ENCODE measurements around the gene RCAN1. TPM values are rescaled to one million over a fixed set of nuclear protein-coding genes. Genes with fewer than 3 reads are reported as not detected.

The RCAN1 gene
- total and polyA plus RNA-seq, 9 of the 15 experiments (the other 6 are each of a cell fraction or from before 2014, with no cell fraction given): 4.4 to 16.5 (median 12.3) TPM

- Histone ChIP-seq H3K9me1 (ENCODE audit: control insufficient read depth, insufficient read depth, low read length) (no peaks in the 10 kb centered on the region), H3K4me2 (ENCODE audit: insufficient read depth, low read length) (peak overlapping the region; percentile 54; the same call in 1 of the 2 replicates), H3K27me3 (ENCODE audit: control insufficient read depth in 2 of 2, insufficient read depth in 2 of 2, low read length in 2 of 2) (peaks cover 10 to 17% of the 10 kb centered on the region in 2 experiments; a peak in 4 of 5 replicates), H3K4me3 (no peak overlapping the region), H3K9me3 (replicated peaks; ENCODE audit: control insufficient read depth, insufficient read depth, low read depth, low read length) (no peaks in the 10 kb centered on the region), H3K9ac (ENCODE audit: insufficient read depth in 1 of 2, low read depth in 2 of 2, low read length in 2 of 2) (no peak overlapping the region), H3K4me1 (replicated peaks in 1 of 2; ENCODE audit: control insufficient read depth in 2 of 2, insufficient read depth in 2 of 2, low read length in 2 of 2) (peaks cover 0 to 11% of the 10 kb centered on the region in 2 experiments; a peak in 3 of 5 replicates), H3K27ac (ENCODE audit: extremely low read depth, low read depth, low read length) (no peak overlapping the region), H2AFZ (ENCODE audit: low read depth, low read length) (peak overlapping the region; percentile 78), H4K20me1 (replicated peaks; ENCODE audit: control insufficient read depth, insufficient read depth, low read length) (no peaks in the 10 kb centered on the region), H3K36me3 (ENCODE audit: control insufficient read depth, insufficient read depth, low read length) (no peaks in the 10 kb centered on the region), H3K79me2 (ENCODE audit: control insufficient read depth, insufficient read depth, low read length) (no peaks in the 10 kb centered on the region)
- intact Hi-C loops (cut with micrococcal nuclease) (no loop called here), in situ Hi-C loops (cut with MboI) (loop anchor here (25.0 kb wide), 1 partner anchor 254 kb away; the partner anchor contains the start of gene SMIM11)
- BruUV-seq (replicated peaks): no TSS peak
- ChIA-PET POLR2A (interaction anchor here (0.6 kb wide), 1 partner anchor 904 kb away, joined by 3 read pairs; no protein-coding TSS in a partner anchor), CTCF (ENCODE audit: low intra/inter-chr PET ratio) (interaction anchor here (0.6 kb wide), 1 partner anchor 1385 kb away, joined by 3 read pairs; no protein-coding TSS in a partner anchor)
- 28% methylated on average over 4 of the region's 4 CpGs for WGBS (ENCODE audit: insufficient coverage, low coverage, missing lambda C conversion rate)
- DNase-seq (ENCODE audit: extremely low read depth in 1 of 4, low spot score in 3 of 4): peak in 1 of 4 experiments; percentile 14
- FAIRE-seq: no peak
- ATAC-seq: peak; percentile 13; the same call in 2 of the 3 replicates
- no peak for TF ChIP-seq ZNF174 (CRISPR knock-in tag; IDR thresholded peaks at IDR 0.05)
- TF ChIP-seq TEAD1 (CRISPR knock-in tag; IDR thresholded peaks at IDR 0.05): no peak
- no peak for TF ChIP-seq POLR2B (IDR thresholded peaks at IDR 0.05; ENCODE audit: low read depth, partially characterized antibody)
- no peak for TF ChIP-seq RB1 (IDR thresholded peaks at IDR 0.05; ENCODE audit: low read depth)
- no peak for TF ChIP-seq RFX5 (IDR thresholded peaks at IDR 0.05; ENCODE audit: low read depth, low read length)
- 0 out of 2 replicates have a peak, but pooled peaks have one; percentile 1 for TF ChIP-seq SMAD4 (CRISPR knock-in tag; conservative IDR thresholded peaks at IDR 0.05)
- TF ChIP-seq MAX (CRISPR knock-in tag; IDR thresholded peaks at IDR 0.05): no peak
- no peak for TF ChIP-seq MAFF (IDR thresholded peaks at IDR 0.05; ENCODE audit: low read length)
- TF ChIP-seq ARID3B (CRISPR knock-in tag; IDR thresholded peaks at IDR 0.05; ENCODE audit: borderline replicate concordance): no peak
- 0 out of 2 replicates have a peak, but pooled peaks have one; percentile 27 for TF ChIP-seq KLF13 (tag; IDR thresholded peaks at IDR 0.05; ENCODE audit: borderline replicate concordance, low read depth)
- TF ChIP-seq FOSL1 (tag; conservative IDR thresholded peaks at IDR 0.05): no peak
- peak; percentile 9; the same call in 1 of the 2 replicates for TF ChIP-seq L3MBTL2 (IDR thresholded peaks at IDR 0.05)
- TF ChIP-seq CREB3L1 (IDR thresholded peaks at IDR 0.05; ENCODE audit: borderline replicate concordance, low read depth): 0 out of 2 replicates have a peak, but pooled peaks have one; percentile 18
- no peak for TF ChIP-seq ZC3H8 (IDR thresholded peaks at IDR 0.05)
- no peak for TF ChIP-seq ARID3A (IDR thresholded peaks at IDR 0.05; ENCODE audit: borderline replicate concordance, low read depth, low read length)
- TF ChIP-seq IRF1 (CRISPR knock-in tag; IDR thresholded peaks at IDR 0.05; ENCODE audit: borderline replicate concordance): no peak
- no peak for TF ChIP-seq ZZZ3 (IDR thresholded peaks at IDR 0.05)
Observed at GRCh38 chr21:34640858-34641257, 25.9 kb upstream of the RCAN1 start.
